ENCODE results near the gene TRRAP.
"Not testable (repeated sequence)": the region's sequence is repeated elsewhere in the genome, so short reads cannot be mapped to it uniquely, and the experiment has no call there.

The TRRAP gene

DNA sequence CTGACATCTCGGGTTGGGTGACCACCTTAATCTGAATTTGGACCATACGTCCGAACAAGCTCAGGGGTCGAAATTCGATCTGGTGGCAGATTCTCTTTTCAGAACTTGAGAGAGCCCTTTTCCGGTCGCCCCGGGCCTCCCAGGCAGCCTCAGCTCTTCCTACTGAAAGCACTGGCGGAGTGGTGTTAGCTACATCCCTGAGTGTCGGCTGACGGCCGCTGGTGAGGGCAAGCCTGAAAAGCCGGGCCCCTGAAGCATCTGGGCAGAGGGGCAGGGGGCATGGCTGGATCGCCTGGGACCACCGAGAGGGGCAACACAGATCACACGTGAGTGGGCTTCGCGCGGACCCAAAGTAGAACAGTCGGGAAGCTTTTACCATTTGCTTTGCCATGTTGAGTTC lies 149.5 kb downstream of the TRRAP start:
- DNase-seq (ENCODE audit: low read depth in 4 of 4, low spot score in 1 of 4) = no peak

DNA sequence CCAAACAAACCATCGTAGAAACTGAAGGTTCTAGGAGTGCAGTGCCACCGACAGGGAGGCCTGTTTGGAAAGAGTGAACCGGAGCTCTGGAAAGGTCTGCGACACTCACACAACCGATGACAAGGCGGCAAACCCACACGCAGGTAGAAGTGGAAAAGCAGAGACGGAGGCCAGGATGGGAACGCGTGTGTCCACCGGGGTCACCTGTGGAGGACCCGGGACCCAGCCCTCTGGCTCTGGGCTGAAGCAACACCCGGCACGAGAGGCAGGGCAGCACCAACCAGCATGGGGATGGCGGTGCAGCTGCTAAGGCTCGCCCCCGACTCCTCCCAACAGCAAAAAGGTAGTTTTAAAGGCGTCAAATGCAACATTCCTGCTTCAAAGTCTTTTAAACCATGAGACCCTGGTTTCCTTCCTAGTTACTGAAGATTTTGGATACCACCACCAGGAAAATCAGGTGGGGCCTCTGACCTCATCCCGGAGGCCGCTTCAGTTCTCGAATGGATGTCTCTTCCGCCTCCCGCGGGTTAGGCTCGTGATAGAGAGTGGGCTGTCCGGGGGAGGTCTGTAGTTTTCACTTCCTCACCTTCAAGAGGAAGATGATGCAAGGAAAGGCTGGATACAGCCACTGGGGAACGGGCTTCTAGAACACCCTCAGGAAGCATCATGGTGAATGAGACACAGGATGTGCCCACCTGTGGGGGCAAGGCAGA lies 150.1 kb downstream of the TRRAP start:
- DNase-seq (ENCODE audit: low read depth in 4 of 4, low spot score in 1 of 4) = no peak

DNA sequence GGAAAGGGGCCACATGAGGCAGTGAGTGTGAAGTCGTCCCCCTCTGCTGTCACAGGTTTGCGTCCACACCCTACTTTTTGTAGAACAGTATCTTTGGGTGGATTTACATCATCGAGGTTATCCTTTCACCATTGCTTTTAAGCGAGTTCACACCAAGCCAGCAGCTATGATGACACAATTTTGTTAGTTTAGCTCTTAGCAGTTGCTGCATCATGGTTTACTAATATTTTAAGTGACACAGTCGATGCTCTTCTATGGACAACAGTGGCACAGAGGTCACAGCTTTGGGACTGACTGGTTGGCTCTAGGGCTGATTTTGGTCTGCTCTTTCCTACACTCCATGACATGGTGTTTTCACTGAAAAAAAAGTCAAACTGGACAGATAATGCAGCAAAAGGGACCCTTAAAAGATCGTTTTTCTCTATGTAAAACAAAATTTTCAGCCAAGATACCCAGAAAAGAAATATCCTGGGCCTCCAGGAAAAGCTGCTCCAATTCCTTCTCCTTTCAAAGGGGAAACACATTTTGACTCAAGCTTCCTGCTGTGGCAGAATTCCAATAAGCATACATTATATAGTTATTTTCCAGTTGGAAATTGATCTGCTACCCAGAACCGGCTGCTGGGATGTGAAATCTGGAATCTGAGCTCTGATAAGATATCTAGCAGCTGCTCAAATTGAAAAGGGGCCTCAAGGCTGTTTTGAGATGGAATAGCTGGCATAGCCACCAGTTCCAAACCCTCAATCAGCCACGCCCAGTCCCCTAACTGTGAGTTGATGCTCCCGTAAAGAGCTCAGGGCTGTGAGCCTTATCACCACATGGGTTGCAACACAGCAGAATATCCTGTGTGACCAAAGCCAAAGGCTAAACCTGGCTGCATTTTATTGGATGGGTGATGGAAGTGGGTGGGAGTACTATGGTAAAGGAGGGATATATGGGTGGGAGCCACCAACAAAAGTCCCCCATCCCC lies 151.4 kb downstream of the TRRAP start:
- no peak for DNase-seq (ENCODE audit: low read depth in 4 of 4, low spot score in 1 of 4)

DNA sequence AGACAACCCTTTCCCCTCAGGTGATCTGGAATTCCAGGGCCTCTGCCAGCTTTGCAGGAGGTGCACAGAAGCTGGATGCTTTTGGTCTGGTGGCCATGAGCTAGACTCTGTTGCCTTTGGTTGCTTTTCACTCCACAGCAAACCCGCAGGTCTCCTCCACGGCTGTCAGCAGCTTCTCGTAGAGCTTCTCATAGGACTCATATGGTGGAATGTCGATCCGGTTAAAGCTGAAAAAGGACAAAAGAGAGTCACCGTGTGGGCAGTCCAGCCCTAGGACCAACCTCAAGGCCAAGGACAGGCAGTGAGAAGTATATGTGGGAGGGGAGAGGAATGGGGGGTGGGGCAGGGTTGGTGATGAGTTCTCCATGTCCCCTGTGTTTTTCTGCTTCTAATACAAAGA lies 152.1 kb downstream of the TRRAP start:
- DNase-seq (ENCODE audit: low read depth in 4 of 4, low spot score in 1 of 4) = no peak

DNA sequence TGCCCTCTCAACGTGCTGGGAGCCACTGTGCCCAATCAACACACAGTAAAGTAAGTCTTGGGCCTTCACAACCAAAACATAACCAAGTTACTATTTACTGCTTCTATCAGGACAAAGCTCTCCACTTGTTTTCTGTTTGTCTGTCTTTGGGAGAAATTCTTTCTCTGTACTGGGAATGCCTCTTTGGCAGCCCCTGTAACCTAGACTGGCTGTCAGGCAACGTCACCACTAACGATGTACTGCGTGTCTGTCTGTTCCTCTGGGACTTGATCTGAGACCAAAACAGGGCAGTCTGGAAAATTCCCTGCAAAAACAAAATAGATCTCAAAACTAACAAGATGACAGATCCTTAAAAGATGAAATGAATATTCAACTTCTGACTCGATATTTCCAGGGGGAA lies 152.6 kb downstream of the TRRAP start:
- no peak for DNase-seq (ENCODE audit: low read depth in 4 of 4, low spot score in 1 of 4)

DNA sequence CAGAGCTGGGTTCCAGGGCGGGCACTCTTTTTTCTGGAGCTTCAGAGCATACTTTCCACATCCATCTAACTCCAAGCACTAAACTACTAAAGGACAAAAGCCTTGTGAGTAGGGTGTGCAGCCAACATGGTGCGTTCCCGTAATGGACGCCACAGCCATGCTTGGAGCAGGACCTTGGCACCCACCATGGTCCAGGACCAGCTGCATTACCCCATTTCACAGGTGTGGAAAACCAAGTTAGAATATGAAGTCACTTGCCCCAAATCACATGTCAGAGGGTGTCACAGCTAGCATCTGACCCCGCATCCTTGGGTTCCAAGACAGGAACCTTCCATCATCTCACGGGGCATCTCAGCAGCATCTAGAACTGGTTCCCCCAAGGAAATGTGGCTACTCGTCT lies 153.2 kb downstream of the TRRAP start:
- no peak for DNase-seq (ENCODE audit: low read depth in 4 of 4, low spot score in 1 of 4)

DNA sequence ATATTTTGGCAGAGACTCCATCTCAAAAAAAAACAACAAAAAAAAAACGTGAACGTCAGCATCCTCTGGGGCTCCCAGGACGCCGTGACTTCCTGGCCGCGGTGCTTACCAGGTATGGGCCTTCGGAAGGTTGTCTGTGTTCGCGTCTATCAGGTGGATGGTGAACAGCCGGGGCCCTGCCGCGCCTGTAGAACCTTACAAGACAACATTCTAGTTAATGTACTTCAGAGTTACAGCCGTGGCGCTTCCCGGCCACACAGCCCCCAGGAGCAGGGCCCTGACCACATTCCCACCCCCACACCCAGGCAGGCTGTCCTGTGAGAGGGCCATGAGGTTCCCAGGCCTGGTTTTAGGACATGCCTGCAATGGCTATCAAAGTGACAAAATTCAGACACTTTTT lies 154.6 kb downstream of the TRRAP start:
- DNase-seq (ENCODE audit: low read depth in 4 of 4, low spot score in 1 of 4) = no peak

DNA sequence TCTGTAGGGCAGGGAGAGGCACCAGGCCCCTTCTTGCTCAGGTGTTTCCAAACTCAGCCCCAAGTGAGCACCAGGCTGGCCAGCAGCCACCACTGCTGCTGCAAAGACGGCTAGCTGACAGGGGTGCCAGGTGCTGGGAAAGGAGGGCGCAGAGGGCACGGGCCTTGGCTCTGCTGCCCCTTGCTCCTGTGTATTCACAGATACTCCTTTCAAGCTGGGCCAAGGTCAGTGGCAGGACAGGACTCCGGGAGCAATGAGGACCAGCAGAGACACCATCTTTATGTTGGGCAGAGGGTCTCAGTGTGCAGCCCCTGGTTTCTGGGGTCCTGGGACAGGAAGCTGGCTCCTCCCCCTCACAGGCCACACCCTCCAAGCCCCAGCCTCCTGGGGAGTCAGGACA lies 155.4 kb downstream of the TRRAP start:
- DNase-seq (ENCODE audit: low read depth in 4 of 4, low spot score in 1 of 4) = no peak

DNA sequence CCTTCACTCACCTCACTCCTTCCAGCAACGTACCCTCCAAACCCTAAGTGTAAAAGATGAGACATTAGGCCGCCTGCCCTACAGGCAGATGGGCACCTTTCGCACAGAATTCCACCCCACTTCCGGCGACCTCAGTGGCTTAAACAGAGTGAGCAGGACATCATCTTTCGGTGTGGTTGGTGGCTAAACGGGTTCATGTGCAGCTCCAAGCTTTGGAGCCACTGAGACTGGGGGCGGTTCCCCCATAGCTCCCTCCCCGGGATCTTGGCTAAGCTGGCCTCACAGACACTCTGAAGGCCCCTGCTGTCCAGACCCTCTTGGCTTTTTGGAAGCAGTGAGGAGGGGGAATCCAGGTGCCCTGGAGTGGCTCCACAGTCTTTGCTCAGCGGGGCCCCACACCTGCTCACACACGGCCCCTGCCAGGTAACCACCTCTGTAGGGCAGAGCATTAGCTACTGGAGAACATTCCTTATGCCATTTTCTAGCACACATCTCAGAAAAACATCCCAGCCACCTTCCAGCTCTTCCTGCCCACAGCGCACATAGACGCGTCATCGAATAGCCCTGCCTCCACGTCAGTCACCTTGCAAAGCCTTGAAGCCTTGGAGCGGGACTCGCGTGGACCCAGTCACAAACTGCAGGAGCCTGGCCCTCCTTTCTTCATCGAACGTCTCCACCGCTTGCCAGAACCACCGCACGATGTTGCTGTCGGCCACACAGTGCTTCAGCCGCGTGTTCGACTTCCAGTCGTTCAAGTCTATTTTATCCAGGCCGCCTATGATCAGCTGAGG lies 156.8 kb downstream of the TRRAP start:
- DNase-seq (ENCODE audit: low read depth in 4 of 4, low spot score in 1 of 4) = no peak

DNA sequence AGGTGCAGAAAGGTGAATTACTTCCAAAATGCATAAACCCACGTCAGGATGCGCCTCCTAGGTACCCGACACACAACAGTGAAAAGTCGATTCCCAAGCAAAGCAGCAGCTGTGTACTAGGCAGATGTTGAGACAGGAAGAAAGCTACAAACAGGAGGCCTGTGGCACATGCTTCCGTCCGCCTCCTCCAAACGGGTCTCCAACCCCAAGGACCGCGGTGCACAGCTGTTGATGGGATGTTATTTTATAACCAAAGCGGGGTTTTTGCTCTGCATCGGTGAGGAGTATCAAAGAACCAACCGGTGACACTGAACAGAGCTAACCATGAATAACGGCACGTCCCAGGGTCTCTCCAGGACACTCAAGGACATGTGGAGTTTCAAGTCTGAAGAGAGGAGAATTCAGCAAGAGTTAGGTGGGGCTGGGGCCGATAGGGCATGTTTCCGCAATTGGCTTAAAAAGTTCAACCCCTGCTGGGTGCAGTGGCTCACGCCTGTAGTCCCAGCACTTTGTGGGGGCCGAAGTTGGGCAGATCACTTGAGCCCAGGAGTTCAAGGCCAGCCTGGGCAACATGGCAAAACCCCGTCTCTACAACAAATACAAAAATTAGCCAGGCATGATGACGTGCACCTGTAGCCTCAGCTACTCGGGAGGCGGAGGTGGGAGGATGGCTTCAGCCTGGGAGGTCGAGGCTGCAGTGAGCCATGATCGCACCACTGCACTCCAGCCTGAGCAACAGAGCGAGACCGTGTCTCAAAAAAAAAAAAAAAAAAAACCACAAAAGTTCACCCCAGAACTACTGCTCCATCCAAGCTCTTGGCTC lies 157.6 kb downstream of the TRRAP start:
- DNase-seq (ENCODE audit: low read depth in 4 of 4, low spot score in 1 of 4) = no peak

DNA sequence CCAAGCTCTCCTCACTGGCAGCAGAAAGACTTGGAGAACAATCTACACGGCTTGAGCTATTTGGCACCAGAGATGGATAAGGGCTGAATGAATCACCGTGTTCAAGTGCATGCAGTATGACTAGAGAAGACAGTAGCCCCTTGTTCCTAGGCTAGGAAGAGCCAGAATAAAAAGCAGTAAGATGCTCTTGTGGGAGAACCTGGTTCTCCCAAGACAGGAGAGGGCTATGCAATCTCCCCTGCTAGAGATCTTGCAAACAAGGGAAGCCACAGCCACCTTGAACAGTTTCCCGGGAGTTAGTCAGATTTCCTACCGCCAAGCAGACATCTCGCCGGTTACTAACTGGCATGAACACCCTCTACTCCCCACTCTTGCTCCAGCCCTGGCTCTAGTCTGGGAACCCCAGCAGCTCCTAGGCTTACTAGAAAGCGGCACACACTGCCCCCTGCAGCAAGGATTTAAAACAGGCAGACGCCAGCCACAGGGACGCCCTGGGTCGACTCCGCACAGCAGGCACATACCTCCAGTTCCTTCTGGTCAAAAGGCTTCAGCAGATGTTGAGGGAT lies 158.3 kb downstream of the TRRAP start:
- no peak for DNase-seq (ENCODE audit: low read depth in 4 of 4, low spot score in 1 of 4)

DNA sequence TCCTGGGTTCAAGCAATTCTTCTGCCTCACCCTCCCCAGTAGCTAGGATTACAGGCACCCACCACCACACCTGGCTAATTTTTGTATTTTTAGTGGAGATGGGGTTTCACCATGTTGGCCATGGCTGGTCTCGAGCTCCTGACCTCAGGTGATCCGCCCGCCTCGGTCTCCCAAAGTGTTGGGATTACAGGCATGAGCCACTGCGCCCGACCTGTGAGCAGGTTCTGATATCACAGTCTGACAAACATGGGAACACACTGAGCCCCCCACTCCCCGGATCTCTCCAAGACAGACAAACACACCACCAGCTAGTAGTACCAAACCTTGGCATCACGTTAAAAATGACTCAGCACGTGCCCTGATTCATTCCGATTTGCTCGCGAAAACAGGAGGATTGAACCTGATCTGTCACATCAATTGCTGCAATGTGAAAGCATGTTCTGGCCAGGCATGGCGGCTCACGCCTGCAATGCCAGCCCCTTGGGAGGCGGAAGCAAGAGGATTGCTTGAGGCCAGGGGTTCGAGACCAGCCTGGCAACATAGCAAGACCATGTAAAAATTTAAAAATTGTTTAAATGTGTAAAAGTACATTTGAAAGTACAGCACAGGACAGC lies 159.1 kb downstream of the TRRAP start:
- DNase-seq (ENCODE audit: low read depth in 4 of 4, low spot score in 1 of 4) = no peak

DNA sequence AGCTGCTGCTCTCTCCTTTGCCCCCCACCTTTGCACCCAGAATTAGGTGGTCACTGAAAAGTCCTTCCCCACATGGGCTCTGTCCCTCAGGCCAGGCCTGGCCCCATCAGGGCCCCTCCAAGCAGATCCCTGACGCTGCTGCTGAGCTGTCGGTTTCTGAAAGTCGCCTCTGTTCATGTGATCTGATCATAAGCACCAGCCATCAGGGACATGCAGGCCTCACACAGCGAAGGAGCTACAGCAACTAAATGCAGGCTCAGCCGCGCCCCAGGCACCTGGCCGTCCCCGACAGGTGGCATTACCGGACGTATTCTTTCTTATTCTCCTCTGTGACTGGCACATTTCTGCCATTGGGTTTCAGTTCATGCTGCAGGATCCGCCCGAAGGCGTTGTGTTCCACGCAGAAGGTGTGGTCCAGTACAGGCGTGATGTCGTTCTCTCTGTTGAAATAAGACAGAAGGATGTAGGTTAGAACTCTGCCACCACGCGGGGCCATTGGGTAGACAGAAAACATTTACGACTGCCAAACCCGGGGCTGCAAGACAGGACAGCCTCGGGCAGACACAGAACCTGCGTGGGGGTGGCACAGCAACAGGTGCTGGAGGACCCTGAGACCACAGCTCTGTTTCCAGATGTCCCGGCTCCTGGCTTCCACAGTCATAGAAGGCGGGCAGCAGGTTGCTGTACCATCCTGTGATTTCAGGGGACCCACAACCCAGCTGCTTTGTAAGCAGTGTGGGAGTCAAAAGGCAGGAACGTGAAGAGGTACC lies 159.9 kb downstream of the TRRAP start:
- DNase-seq (ENCODE audit: low read depth in 4 of 4, low spot score in 1 of 4) = no peak

DNA sequence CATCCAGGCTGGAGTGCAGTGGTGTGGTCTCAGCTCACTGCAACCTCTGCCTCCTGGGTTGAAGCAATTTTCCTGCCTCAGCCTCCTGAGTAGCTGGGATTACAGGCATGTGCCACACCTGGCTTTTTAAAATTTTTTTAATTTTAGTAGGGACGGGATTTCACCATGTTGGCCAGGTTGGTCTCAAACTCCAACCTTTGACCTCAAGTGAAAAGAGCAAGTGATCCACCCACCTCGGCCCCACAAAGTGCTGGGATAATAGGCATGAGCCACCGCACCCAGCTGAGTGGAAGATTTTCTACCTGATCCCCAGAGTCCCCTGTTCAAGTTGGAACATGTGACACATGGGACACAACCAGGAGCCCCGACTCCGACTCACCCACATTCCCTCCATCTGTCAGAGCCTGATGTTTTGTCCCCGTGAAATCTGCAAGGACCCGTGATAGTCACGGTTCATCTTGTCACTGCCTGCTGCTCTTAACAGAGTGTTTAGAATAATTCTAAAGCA lies 161.1 kb downstream of the TRRAP start:
- DNase-seq (ENCODE audit: low read depth in 4 of 4, low spot score in 1 of 4) = no peak

DNA sequence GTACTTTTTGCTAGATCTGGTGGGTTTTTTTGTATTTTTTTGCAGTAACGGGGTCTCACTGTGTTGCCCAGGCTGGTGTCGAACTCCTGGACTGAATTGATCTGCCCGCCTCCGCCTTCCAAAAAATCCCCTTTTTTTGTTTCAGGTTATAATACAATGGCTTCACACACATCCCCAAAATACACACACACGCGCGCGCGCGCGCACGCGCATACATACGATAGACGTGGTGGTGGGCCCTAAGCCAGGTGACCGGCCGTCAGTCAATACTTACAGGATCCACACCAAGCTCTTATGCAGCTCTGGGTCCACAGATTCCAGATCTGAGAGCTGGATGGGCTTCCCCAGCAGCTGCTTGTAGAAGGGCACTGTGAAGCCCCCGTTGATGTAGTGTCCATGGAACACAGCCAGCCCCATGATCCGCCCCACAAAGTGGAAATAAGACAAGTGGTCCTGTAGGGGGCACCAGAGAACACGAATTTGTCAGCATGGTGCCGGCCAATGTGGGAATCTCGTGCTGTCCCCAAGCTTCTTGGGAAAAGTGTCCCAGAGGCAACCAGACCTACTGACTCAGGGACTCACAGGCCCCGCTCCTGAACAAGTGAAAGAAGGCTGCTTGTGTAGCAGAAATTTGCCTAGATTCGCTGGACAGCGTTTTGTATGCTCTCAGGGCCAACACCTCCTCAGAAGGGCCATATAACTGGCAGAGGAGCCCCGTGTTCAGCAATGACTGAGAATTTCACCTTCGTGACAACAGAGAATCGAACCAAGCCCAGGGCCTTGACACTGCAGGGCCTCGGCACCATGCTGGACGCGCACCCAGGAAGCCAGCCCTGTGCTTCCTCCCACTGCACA lies 162.0 kb downstream of the TRRAP start:
- DNase-seq (ENCODE audit: low read depth in 4 of 4, low spot score in 1 of 4) = peak; percentile 37 to 47 (median 44)

DNA sequence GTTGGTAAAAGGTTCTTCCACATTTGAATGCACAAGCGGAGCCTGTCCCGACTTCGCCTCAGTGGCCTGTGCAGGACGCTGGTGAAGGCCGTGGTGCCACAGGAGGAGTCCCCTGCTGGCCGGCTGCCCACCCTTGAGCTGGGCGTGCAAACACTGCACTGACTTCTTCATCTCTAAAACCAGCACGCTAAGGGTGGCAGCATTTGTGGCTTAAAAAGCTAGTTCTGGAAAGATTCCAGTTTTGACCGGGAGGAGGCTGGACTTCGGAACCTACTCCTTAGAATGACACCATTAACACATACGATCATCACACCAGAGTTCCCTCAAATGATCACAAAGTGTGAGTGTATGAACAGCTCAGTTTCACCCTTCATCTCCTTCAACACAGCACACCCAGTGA lies 163.2 kb downstream of the TRRAP start:
- no peak for DNase-seq (ENCODE audit: low read depth in 4 of 4, low spot score in 1 of 4)

DNA sequence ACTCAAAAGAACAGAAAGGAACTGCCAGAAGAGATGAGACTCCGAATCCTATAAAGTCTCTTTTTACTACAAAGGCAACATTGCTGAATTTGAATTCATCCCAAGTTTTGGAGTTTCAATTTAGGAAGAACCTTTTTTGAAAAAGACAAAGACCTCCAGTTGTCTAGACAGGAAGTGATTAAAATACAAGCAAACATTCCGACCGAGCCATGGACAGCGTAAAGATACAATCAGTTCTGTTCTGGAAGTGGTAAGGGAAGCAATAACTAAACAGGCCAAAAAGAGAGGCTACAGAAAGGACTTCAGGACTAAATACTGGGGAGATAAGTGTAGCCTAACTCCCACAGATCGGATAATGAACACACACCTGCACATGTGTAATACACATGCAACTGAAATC lies 164.6 kb downstream of the TRRAP start:
- no peak for DNase-seq (ENCODE audit: low read depth in 4 of 4, low spot score in 1 of 4)

DNA sequence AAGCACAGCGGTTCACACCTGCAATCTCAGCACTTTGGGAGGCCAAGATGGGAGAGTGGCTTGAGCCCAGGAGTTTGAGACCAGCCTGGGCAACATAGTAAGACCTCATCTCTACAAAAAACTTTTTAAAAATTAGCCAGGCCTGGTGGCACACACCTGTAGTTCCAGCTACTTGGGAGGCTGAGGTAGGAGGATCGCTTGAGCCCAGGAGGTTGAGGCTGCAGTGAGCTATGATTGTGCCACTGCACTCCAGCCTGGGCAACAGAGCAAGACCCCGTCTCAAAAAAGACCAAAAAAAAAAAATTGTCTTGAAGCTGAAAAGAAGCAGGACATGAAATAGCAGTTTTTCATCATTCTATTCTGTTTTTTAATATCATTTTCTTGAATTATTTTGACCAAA lies 166.5 kb downstream of the TRRAP start:
- DNase-seq (ENCODE audit: low read depth in 4 of 4, low spot score in 1 of 4) = not testable (repeated sequence)

Measured in stimulated activated CD4-positive, alpha-beta T cell treated with anti-CD3 and anti-CD28 coated beads, Interleukin-1b, Interleukin-23, amount 100 ng/mL, for 24 hours (primary cell).